ENCODE results near the gene RAPSN.

RAPSN gene

DNA sequence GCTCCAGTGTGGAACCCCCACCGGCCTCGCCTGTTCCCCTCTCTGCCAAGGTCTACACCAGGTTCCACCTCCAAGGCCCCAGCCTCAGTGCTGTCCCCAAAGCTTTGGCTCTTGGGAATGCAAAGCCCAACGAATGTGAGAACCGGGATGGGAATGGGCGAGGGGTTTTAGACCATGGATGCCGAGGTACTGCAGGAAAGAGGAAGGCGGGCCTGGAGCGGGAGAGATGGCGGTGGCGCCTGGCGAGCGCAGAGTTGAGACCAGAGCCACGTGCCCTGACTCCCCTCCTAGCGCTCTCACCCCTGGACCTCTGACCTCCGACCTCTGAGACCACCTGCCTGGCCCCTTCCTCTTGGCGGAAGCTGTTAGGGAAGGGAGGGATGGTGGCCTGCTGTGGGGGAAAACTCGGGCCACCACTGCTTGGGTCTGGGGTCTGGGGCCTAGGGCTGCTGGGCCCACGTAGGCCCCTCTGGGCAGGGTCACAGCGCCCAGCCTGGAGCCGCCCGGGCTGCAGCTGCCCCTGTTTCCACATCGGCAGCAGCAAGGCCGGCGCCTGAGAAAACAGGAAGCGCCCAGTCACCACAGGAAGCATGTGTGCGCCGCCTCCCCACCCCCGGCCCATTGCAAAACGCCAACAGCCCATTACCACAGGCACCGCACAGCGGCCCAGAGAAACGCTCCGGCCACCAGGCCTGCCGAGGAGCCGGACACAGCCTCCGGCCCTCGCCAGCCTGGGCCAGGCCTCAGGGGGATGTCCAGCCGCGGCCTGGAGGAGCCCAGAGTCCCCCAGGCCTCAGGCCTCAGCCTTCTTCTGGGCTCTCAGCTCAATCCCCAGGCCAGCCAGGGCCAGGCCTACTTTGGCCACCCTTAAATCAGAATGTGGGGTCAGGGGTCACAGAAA, 54.4 kb downstream of the RAPSN start:
- TF ChIP-seq FOXP2 (optimal IDR thresholded peaks at IDR 0.05; ENCODE audit: control extremely low read depth, extremely low read length, insufficient read depth), result no peak

DNA sequence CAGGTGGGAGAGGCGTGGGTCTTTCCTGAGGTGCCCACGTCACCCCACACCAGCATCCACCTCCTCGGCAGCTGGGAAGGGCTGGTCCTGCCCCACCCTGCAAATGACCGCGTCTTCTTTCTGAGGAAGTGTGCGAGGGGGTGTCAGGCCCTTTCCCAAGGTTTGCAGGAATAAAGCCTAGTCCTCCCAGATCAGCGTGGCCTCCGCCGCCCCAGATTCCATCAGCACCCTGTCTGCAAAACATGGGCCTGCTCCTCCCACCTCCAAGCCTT, 55.0 kb downstream of the RAPSN start:
- Histone ChIP-seq H3K4me3 (no peak overlapping the region), H3K9ac (ENCODE audit: insufficient read length) (no peak overlapping the region), H3K27ac (no peak overlapping the region), H3K36me3 (ENCODE audit: insufficient read depth, low read length) (no peaks in the 10 kb centered on the region), H3K9me3 (ENCODE audit: low read depth, low read length) (no peaks in the 10 kb centered on the region)
- TF ChIP-seq EZH2 (IDR thresholded peaks at IDR 0.05) (no peak), POLR2AphosphoS5 (IDR thresholded peaks at IDR 0.05; ENCODE audit: borderline replicate concordance, low read depth, low read length) (no peak), FOXP2 (optimal IDR thresholded peaks at IDR 0.05; ENCODE audit: control extremely low read depth, extremely low read length, insufficient read depth) (no peak)
- DNase-seq (ENCODE audit: low read depth, low spot score), result no peak

More for the DNA sequence above, 54.4 kb downstream of the RAPSN start:
- no peak overlapping the region for H3K27ac ChIP-seq
- DNase-seq (ENCODE audit: low read depth, low spot score), result no peak
- H3K36me3 ChIP-seq (ENCODE audit: insufficient read depth, low read length), result no peaks in the 10 kb centered on the region
- no peaks in the 10 kb centered on the region for H3K9me3 ChIP-seq (ENCODE audit: low read depth, low read length)
- H3K4me3 ChIP-seq, result no peak overlapping the region
- H3K9ac ChIP-seq (ENCODE audit: insufficient read length), result no peak overlapping the region

DNA sequence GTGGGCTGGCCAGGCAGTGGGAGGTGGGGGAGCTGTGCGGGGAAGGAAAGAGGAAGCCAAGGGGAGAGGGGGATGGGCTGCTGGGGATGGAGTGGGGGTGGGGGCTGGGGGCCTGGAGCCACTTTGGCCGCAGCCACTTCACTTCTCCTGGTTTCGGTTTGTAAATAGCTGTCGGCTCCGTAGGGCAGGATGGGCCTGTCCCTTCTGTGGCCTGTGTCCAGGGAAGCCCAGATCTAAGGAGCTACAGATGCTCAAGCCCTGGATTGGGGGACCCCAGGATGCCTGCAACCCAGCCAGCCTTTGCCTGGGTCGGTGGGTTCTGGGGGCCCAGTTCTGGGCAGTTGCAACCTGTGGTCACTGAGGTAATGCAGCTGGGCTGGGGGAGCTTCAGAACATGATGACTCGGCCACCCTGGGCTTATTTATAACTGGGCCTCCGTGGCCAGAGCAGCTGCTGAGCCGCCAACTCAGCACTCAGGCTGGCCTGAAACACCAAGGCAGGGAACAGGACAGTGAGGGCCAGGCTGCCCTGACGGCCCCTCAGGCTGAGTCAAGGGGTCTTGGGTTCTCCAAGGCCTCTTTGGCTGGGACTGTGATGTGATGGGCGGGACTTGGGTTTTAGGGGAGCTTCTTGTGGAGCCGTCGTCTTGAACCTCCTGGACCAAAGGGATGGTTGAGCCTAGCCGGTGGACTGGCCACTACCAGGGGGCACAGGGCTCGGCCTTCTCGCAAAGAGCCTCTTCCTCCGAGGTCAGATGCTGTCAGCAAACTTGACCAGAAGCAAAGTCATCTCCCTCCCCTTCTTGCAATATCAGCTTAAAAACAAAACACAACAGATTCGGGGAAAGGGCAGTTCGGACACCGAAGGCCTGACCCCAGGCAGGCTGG, 55.5 kb downstream of the RAPSN start:
- no peak for DNase-seq (ENCODE audit: low read depth, low spot score)
- Histone ChIP-seq H3K9me3 (ENCODE audit: low read depth, low read length) (no peaks in the 10 kb centered on the region), H3K9ac (ENCODE audit: insufficient read length) (no peak overlapping the region), H3K27ac (no peak overlapping the region), H3K36me3 (ENCODE audit: insufficient read depth, low read length) (no peaks in the 10 kb centered on the region), H3K4me3 (no peak overlapping the region)
- no peak for TF ChIP-seq FOXP2 (optimal IDR thresholded peaks at IDR 0.05; ENCODE audit: control extremely low read depth, extremely low read length, insufficient read depth)
- no peak for TF ChIP-seq EZH2 (IDR thresholded peaks at IDR 0.05)
- no peak for TF ChIP-seq POLR2AphosphoS5 (IDR thresholded peaks at IDR 0.05; ENCODE audit: borderline replicate concordance, low read depth, low read length)

DNA sequence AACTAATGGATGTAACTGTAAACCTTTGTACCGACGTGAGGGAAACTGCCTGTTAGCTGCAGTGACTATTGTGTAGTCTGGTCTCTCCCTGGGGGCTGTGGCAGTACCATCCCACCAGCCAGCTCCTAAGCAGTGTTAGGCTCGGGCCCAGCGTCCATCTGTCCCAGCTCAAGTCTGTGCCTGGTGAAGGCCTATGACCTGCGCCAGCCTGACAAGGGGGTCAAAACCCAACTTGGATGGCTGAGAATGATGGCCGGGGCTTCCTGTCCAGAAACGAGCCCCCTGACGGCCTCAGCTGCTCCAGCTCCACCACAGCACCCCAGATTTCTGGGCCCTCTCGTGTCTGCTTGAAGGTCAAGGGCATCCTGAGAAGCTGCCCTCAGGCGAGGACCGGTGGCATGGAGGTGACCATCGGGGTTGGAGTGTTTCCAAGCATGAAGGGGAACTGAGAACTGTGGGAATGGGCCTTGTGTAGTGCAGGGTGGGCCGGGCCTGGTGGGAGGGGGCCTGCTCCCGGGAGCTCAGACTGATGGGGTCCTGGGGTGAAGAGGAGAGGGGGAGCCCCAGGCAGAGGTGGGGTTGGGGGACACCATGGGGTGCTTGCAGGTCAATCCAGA, 56.3 kb downstream of the RAPSN start:
- Histone ChIP-seq H3K27ac (no peak overlapping the region), H3K9ac (ENCODE audit: insufficient read length) (no peak overlapping the region), H3K9me3 (ENCODE audit: low read depth, low read length) (no peaks in the 10 kb centered on the region), H3K36me3 (ENCODE audit: insufficient read depth, low read length) (no peaks in the 10 kb centered on the region), H3K4me3 (no peak overlapping the region)
- no peak for TF ChIP-seq POLR2AphosphoS5 (IDR thresholded peaks at IDR 0.05; ENCODE audit: borderline replicate concordance, low read depth, low read length)
- DNase-seq (ENCODE audit: low read depth, low spot score), result no peak

DNA sequence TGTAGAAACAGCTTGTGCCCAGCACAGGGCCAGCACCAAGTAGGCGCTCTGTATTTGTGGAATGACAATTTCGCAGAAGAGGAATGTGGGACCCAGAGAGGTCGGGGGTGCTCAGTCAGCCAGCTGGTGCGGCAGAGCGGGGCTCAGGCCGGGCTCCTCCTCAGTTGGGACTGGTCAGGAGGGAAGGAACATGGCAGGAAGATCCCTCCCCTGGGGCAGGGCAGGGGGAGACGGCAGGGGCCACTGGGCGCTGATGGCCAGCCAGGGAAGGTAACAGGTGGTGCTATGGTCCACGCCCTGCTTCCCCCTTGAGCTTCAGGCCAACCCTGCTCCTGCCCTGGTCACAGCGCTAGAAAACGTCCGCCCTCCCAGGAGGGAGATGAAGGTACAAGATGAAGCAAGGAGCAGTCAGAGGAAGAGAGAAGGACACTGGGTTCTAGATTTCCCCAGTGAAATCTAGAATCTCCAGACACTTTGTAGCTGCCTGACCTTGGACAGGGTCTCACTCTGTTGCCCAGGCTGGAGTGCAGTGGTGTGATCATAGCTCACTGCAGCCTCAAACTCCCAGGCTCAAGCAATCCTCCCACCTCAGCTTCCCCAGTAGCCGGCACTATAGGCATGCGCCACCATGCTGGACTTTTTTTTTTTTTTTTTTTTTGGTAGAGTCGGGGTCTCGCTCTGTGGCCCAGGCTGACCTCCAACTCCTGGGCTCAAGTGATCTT, 57.1 kb downstream of the RAPSN start:
- no peak for DNase-seq (ENCODE audit: low read depth, low spot score)
- no peak for TF ChIP-seq POLR2AphosphoS5 (IDR thresholded peaks at IDR 0.05; ENCODE audit: borderline replicate concordance, low read depth, low read length)
- no peak for TF ChIP-seq EZH2 (IDR thresholded peaks at IDR 0.05)
- no peak for TF ChIP-seq FOXP2 (optimal IDR thresholded peaks at IDR 0.05; ENCODE audit: control extremely low read depth, extremely low read length, insufficient read depth)
- Histone ChIP-seq H3K4me3 (no peak overlapping the region), H3K27ac (no peak overlapping the region), H3K36me3 (ENCODE audit: insufficient read depth, low read length) (no peaks in the 10 kb centered on the region), H3K9ac (ENCODE audit: insufficient read length) (no peak overlapping the region), H3K9me3 (ENCODE audit: low read depth, low read length) (no peaks in the 10 kb centered on the region)

DNA sequence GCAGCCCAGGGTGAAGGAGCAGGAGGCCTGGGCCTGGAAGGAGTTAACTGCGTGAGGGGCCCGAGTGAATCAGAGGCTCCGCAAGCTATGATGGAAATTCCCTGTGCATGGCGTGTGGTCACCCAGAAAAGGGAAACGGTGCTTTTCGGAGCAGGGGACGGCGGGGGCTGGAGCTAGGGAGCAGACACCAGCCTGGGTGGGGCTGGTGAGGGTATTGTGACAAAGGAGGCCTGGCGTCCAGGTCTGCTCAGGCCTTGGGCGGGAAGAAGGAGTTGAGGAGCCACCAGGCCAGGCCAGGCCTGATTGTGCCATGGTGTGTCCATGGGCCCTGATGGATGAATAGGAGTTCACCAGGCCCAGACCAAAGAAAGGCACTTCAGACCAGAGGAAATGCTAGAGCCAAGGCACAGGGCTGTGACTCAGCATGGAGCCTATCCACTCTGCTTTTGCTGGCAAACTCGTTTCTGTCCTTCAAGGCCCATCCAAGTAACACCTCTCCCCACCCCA, 57.8 kb downstream of the RAPSN start:
- DNase-seq (ENCODE audit: low read depth, low spot score), result no peak
- Histone ChIP-seq H3K9me3 (ENCODE audit: low read depth, low read length) (no peaks in the 10 kb centered on the region), H3K36me3 (ENCODE audit: insufficient read depth, low read length) (no peaks in the 10 kb centered on the region), H3K27ac (no peak overlapping the region), H3K9ac (ENCODE audit: insufficient read length) (no peak overlapping the region), H3K4me3 (no peak overlapping the region)
- TF ChIP-seq FOXP2 (optimal IDR thresholded peaks at IDR 0.05; ENCODE audit: control extremely low read depth, extremely low read length, insufficient read depth) (no peak), POLR2AphosphoS5 (IDR thresholded peaks at IDR 0.05; ENCODE audit: borderline replicate concordance, low read depth, low read length) (no peak), EZH2 (IDR thresholded peaks at IDR 0.05) (no peak)

- no peak overlapping the region for H3K27ac ChIP-seq
- H3K9ac ChIP-seq (ENCODE audit: insufficient read length), result no peak overlapping the region
- no peak for TF ChIP-seq EZH2 (IDR thresholded peaks at IDR 0.05)
- TF ChIP-seq POLR2AphosphoS5 (IDR thresholded peaks at IDR 0.05; ENCODE audit: borderline replicate concordance, low read depth, low read length), result no peak
- TF ChIP-seq FOXP2 (optimal IDR thresholded peaks at IDR 0.05; ENCODE audit: control extremely low read depth, extremely low read length, insufficient read depth), result no peak
- DNase-seq (ENCODE audit: low read depth, low spot score), result no peak
- no peak overlapping the region for H3K4me3 ChIP-seq
- no peaks in the 10 kb centered on the region for H3K36me3 ChIP-seq (ENCODE audit: insufficient read depth, low read length)
- H3K9me3 ChIP-seq (ENCODE audit: low read depth, low read length), result no peaks in the 10 kb centered on the region
These were observed 58.5 kb downstream of the RAPSN start for GRCh38 chr11:47390422-47390760.
